ENCODE data around the gene PSMB5. TPM values are rescaled to one million over a fixed set of nuclear protein-coding genes. Genes with fewer than 3 reads are reported as not detected.

PSMB5 gene
- total and polyA plus RNA-seq, 9 of the 15 experiments (the other 6 are each of a cell fraction or from before 2014, with no cell fraction given): 198 to 1,870 (median 269) TPM

GRCh38 chr14:23056956-23057756 is 22.5 kb upstream of the PSMB5 start, which contains the start of gene CDH24 (continued):
- no peak for TF ChIP-seq ZNF655 (CRISPR knock-in tag; IDR thresholded peaks at IDR 0.05)
- no peak for TF ChIP-seq ZZZ3 (IDR thresholded peaks at IDR 0.05)
- no peak for TF ChIP-seq SRSF9 (IDR thresholded peaks at IDR 0.05; ENCODE audit: borderline replicate concordance, low read depth, low read length)
- TF ChIP-seq BCOR (IDR thresholded peaks at IDR 0.05): peak; percentile 43
- peak; percentile 87; the same call in 1 of the 2 replicates for TF ChIP-seq GATAD2B (IDR thresholded peaks at IDR 0.05; ENCODE audit: borderline replicate concordance)
- TF ChIP-seq POLR2AphosphoS5 (IDR thresholded peaks at IDR 0.05; ENCODE audit: control insufficient read depth, insufficient read depth, low read depth, low read length): 0 out of 2 replicates have a peak, but pooled peaks have one; percentile 35
- TF ChIP-seq SNIP1 (IDR thresholded peaks at IDR 0.05; ENCODE audit: low read depth): 0 out of 2 replicates have a peak, but pooled peaks have one; percentile 41
- peak; percentile 27; the same call in 1 of the 2 replicates for TF ChIP-seq ZNF316 (IDR thresholded peaks at IDR 0.05)
- peak; percentile 64 for TF ChIP-seq CCNT2 (IDR thresholded peaks at IDR 0.05; ENCODE audit: borderline replicate concordance, extremely low read depth, insufficient read length, low read depth, low read length)
- no peak for TF ChIP-seq CBX1 (IDR thresholded peaks at IDR 0.05; ENCODE audit: low read depth)
- TF ChIP-seq MCM7 (IDR thresholded peaks at IDR 0.05): no peak
- TF ChIP-seq TAF1 (IDR thresholded peaks at IDR 0.05; ENCODE audit: control insufficient read depth, extremely low read depth, insufficient read depth, low read length, severe bottlenecking): peak; percentile 50
- no peak for TF ChIP-seq MED1 (CRISPR knock-in tag; IDR thresholded peaks at IDR 0.05; ENCODE audit: borderline replicate concordance)
- 0 out of 2 replicates have a peak, but pooled peaks have one; percentile 28 for TF ChIP-seq ZNF407 (IDR thresholded peaks at IDR 0.05; ENCODE audit: low read depth)
- no peak for TF ChIP-seq ZFPM2 (CRISPR knock-in tag; IDR thresholded peaks at IDR 0.05)
- no peak for TF ChIP-seq ZNF780A (CRISPR knock-in tag; IDR thresholded peaks at IDR 0.05)
- TF ChIP-seq ARID1B (IDR thresholded peaks at IDR 0.05): peak; percentile 9; the same call in 1 of the 2 replicates
- 0 out of 2 replicates have a peak, but pooled peaks have one; percentile 56 for TF ChIP-seq YBX1 (IDR thresholded peaks at IDR 0.05)
- no peak for TF ChIP-seq NEUROD1 (IDR thresholded peaks at IDR 0.05; ENCODE audit: borderline replicate concordance, low read depth, low read length, partially characterized antibody)
- TF ChIP-seq EP300 (IDR thresholded peaks at IDR 0.05; ENCODE audit: low read length): no peak
